SW480 (cell line): ENCODE results near the gene PRODH.
"Not testable (repeated sequence)": the region's sequence is repeated elsewhere in the genome, so short reads cannot be mapped to it uniquely, and the experiment has no call there.

Experiments
- DNase-seq: peaks from one replicate; pipeline ENCODE4 v3.0.0-alpha.2; 2016; ENCODE audit warnings: low spot score

Gene PRODH

DNA sequence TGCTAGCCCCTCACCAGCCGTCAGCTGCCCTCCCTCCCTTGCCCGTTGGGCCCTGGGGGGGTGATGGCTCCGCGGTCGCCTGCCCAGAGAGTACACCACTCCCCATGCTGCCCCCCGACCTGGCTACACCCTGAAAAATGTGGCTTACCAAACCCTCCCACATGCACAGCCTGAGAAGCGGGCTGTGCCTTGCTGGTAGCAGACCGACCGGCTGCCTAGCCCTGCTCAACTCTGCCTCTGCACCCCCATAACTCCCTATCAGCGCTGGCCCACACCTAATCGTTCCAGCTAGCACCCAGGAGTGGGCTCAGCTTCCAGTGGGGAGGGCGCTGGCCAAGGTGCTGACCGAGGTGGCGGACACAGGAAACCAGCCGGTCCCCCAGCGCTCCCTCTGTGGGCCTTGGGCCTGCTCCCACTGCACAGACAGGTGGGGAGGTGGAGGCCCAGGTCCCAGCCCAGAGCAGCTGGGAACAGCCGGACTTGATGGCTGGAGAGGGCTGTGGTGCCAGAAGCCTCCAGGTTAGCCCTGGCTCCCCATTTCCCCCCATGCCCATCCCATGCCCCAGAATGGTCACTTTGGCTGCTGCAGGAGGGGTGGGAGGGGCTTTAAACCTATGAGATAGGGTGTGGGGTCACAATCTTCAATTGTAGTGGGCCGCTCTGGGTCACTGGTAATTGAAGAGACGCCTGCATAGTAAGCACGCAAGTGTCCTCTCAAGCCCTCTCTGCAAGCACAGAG lies 32.1 kb upstream of the PRODH start:
- no peak for DNase-seq

DNA sequence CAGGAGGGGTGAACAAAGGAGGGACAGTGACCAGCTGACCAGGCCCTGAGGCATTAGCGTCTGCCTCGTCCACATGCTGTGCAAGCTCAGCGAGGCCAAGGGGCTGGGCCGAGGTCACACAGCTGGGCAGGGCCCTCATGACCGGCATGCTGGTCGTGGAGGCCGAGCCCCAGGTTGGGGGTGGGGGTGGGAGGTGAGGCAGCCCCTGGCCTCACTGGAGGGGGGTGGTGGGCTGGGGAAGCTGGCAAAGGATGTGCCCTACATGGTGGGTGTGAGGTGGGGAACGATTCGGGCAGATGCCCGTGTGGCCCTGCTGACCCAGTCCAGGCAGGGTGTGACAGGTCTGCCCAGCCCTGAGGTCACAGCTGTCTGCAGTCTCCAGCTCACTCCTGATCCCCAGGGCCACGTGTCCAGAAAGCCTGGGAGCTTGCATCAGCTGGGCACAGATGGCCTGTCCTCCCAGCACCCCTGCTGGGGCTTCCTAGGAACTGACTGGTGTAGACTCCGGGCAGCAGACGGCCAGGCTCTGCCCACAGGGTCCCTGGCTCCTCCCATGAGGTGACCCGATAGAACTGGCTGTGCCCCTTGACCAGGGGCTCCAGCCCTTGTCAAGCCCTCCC lies 31.4 kb upstream of the PRODH start:
- peak; percentile 59 for DNase-seq

DNA sequence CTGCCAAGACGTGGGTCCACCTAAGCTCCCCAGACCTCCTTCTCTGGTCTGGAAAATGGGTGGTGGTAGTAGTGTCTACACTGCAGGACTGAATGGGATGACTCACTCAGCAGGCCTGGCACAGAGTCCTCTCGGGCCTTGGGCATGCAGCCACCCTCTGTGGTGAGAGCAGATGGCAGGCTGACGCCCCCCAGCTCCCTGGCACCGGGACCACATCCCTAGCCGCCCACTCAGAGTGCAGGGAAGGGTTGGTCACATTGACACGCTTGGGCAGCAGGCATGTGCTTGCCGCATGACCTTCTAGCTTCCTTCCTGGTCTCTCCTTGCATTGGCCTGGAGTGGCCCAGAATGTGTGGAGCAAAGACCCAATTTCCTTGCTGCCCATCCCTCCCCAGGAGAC lies 30.7 kb upstream of the PRODH start:
- DNase-seq: no peak

DNA sequence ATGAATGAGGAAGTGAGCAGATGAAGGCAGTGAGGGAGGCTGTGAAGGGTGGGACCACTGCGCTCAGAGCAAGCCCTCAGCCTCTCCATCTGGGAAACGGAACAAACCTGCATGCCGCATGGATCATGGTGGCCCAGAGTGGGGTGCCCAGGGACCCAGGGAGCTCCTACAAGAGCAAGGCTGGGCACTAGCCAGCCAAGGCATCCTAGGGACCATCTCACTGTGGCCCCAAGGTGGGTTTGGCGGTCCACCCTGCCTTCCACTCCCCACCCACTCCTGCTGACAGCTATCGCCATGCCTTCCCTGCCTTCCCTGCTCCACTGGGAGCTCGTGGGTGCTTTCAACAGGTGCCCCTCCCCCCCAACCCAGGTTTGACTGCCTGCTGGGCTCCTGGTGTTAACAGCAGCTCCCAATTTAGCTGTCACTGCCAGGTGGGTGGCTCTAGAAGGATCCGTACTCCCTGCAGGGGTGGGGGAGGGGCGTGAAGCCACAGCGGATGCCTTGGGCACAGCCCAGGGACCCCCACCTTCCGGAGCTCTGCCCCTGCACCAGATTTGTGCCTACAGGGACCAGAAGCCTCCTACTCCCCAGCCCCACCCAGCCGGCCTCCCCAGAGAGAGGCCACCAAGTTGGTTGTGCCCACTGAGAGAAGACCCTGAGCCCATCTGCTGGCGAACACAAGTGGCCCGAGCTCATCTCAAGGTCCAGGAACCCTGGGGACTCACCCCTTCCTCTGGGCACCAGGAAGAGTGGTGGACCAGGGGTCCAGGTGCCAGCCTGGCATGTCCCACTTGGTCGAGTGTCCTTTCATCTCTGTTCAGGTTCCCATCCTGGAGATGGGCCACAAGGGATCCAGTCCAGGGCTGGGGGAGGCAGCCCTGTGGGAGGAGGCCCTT lies 29.7 kb upstream of the PRODH start:
- no peak for DNase-seq

DNA sequence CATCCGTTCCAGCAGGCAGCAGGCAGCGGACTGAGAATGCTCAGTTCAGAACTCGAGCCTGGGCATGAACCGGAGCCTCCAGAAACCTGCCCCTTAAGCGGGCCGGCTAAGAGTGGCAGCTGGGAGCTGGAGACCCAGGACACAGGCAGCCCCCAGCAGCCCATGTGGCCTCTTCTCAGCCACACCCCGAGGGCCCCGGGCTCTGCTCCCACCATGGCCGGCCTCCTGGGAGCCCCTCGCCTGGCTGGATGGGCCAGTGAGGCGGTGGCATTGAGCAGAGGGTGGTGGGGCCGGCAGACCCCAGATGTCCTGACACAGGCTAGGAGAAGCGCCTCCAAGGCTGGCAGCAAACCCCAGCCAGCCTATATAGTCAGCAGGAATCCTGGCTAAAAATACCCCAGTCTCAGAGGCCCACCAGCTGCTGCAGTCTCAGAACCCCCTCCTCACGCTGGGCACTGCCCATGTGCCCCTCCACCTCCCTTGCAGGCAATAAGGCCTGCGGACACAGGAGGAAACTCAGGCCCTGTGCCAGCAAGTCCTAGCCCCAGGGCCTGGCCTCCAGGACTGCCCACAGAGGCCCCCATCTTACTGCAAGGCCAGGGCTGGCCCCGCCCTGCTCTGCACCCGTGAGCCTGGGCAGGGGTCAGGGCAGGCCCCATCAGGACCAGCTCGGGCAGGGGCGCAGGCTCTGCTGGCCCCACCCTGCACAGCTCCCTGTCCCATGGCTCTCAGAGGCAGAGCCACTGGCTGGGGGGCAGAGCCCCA lies 28.6 kb upstream of the PRODH start:
- DNase-seq: not testable (repeated sequence)

DNA sequence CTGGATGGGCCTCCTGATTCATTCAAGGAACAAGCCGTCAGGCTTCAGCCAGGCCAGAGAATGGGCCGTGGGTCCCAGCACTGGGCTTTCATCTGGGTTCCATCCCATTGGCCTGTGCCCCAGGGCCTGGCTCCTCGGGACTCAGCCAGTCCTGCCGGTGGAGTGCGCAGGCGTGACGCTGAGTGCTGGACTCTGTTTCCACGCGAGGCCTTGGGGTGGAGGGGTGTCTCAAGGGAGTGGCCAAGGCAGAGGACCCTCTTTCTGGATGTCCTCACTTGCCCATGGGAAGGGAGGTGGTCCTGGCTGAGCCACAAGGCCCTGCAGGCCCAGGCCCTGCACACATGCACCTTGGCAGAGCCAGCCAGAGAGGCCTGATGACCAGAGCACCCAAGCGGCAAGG lies 28.0 kb upstream of the PRODH start:
- not testable (repeated sequence) for DNase-seq

DNA sequence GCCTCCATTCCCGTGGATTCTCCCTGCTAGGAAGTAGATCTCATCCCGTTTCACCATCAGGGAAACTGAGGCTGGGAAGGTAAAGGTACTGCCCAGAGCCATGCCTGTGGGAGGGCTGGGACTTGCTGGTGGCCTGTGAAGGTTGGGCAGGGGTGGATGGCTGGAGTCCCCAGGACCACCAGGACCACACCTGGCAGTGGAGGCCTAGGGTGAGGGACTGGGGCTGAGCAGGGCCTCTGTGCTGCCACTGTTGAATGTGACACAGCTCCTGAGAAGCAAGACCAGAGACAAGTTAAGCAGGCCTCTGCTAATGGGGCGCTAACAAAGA lies 26.2 kb upstream of the PRODH start:
- no peak for DNase-seq

DNA sequence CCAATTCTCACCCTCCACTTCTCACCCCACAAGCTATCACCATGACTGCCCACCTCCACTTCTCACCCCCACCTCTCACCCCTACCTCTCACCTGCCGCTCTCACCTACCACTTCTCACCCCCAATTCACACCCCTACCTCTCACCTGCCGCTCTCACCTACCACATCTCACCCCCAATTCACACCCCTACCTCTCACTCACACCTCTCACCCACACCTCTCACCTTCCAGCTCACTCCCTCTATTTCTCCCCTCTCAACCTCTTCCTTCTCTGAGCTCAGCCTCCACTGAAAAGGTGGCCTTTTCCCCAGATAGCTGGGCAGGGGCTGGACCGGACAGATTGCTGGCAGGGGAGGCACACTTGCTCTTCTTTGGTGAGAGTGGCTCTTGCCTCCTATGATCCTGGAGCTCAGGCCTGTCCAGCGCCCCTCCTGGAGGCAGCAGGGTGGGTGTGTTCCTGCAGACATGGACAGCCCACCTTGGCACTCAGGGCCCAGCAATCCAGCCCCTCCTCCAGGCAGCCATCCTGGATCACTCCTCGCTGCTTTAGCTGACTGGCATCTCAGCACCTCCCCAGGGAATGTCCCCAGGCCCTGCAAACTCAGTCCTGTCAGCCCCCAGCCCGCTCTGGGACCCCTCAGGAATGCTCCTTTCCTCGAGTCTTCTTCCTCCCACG lies 25.7 kb upstream of the PRODH start:
- not testable (repeated sequence) for DNase-seq

DNA sequence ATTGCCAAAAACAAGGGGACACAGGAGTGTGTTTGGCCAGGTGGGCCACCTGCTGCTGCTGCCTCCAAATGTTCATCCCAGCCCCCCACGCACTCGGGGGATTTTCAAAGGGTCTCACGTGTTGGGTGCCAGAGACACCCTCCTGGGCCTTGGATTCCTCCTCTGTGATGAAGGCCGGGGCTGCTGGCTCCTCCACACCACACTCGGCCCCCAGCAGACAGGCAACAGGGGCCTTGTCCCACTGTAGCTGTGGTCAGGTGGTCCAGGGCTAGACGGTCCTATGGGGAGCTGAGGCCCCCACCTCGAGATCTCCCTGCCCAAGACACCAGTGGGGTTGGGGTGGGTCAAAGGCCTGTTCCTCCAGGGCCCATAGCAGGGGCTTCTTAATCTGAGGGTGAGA lies 25.1 kb upstream of the PRODH start:
- not testable (repeated sequence) for DNase-seq

DNA sequence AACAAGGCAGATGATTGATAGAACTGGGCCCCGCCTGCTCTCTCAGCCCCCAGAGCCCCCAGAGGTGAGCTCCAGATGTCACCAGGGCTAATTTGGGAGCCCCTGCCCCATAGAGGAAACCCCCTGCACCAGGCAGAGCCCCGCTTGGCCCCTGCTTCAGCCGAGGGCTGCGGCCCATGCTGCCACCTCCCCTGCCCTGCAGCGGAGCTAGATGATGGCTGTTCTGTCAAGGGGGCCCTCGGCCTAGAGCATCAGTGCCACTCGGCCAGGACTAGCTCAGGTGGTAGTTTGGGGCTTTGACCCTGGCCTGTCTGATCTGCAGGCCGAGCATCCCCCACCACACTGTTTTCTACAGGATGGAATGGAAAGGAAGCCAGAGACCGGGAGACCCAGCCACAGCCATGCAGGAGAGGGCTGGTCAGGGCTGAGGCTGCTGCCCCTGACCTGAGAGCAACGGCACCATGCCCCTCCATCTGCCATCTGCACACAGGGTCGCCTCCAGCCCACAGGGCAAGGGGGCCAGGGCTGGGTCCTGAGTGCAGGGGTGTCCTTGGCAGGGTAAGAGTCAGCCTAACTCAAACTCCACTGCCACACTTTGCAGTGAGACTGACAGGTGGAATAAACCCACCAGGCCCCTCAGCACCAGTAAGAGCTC lies 24.2 kb upstream of the PRODH start:
- DNase-seq: not testable (repeated sequence)

DNA sequence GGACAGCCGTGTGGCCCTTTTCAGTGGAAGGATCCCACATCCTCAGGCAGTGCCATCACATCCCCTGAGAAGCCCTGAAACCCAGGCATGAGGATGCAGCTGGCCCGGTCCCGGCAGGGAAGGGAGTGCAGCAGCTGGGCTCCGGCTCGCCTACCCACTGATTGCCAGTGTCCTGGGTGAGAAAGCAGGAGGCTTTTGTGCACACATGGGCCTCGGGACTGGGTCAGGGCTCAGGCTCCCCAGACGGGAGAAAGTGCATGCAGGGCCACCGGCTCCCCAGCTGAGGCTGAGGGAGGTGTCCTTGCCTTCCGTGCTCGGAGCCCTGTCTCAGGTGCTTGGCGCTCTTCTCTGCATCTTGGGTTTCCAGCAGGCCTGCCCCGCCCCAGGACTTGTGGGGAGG lies 23.6 kb upstream of the PRODH start:
- DNase-seq: not testable (repeated sequence)

DNA sequence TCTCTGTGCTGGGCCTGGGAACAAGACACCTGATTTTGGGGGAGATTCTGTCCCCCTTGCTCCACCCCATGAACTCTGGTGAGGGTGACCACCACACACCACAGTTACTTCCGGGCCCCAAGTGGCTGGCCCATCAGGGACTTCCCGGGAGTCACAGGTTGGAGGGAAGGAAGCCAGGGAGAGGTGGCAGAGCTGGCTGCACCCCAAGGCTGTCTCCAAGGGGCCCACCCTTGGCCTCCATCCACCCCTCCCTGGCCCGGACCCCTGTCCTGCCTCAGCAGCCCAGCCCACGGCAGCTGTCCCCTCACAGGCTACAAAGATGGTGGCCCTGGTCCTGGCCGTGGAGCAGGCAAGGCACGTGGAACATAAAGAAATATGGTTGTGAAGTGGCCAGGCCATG lies 23.2 kb upstream of the PRODH start:
- DNase-seq: not testable (repeated sequence)

DNA sequence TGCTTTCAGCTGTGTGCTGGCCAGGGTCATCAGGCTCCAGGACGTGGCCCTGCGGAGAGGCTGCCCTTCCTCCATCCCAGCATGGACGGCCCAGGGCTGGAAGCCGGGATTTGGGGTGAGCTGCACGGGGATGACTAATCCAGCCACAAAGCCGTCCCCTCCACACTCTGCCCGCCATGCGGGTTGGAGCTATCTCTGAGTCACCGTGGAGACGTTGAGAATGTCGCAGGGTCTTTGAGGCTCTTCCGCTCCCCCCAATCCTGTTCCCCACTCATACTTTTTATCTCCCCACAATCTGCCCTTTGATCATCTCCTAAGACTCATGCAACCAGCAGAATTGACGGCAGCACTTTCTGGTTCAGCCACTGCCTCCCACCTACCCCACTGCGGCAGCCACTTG lies 22.6 kb upstream of the PRODH start:
- peak; percentile 81 for DNase-seq

DNA sequence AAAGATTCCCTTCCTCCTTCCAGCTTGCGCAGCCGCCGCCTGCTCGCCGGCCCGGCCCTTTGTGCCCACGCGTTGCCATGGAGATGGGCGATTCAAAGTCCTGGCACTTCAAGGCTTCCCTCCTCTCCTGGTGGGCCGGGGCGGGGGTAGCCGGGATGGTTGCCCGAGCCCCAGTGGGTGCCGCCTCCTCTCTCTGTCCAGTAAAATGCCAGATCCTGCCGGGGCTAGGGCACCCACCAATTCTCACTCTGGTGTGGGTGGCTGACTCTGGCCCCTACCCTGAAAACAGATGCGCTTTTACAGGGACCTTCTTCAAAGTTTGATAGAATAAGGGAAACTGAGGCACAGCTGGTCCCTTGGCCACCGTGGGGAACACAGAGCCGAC lies 22.2 kb upstream of the PRODH start:
- peak; percentile 29 for DNase-seq

DNA sequence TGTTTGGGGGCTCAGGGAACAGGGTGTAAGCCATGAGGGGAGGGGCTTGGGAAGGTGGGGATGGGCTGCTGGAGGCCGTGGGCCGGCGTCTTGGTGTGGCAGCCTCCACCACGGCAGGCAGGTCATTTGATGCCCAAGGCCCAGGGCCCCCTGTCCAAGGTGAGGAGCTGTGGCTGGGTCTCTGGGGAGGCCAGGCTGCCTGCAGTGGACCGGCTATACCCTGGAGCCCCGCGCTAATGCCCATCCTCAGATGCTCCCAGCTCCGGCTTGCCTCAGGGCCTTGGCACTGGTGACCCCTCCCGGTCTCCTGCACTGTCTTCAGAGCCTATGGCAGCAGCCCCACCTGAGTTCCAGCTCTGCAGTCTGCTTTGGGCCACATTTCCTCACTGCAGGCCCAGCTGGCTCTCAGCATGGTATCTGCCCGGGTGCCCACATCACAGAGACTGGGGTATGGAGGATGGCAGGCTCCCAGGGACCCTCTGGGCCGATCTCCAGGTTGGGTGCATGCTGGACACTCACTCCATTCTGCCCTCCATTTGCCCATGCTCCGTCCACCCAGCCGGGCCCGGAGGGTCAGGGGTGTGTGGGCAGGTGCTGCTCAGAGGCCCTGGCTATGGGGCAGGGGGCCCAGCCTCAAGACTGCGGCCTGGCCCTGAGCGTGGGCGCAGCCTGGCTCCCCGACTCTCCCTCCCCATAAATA lies 21.7 kb upstream of the PRODH start:
- DNase-seq: not testable (repeated sequence)

DNA sequence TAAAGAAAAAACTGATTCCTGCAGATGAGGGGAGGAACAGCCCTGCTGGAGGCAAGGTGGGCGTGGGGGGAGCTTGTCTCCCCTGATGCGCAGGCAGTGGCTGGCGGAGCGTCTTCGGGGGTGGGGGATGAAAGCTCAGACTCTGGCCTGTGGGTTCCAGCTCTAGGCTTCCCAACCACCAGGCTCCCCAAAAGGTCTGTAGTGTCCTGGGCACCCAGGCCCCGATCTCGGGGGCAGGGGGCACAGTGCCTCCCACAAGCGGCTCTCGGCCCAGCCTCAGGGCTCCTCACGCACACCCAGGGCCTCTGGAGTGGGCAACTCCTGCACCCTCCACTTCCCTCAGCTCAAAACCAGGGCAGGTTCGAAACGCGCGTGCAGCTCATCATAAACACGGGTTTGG lies 20.9 kb upstream of the PRODH start:
- not testable (repeated sequence) for DNase-seq

DNA sequence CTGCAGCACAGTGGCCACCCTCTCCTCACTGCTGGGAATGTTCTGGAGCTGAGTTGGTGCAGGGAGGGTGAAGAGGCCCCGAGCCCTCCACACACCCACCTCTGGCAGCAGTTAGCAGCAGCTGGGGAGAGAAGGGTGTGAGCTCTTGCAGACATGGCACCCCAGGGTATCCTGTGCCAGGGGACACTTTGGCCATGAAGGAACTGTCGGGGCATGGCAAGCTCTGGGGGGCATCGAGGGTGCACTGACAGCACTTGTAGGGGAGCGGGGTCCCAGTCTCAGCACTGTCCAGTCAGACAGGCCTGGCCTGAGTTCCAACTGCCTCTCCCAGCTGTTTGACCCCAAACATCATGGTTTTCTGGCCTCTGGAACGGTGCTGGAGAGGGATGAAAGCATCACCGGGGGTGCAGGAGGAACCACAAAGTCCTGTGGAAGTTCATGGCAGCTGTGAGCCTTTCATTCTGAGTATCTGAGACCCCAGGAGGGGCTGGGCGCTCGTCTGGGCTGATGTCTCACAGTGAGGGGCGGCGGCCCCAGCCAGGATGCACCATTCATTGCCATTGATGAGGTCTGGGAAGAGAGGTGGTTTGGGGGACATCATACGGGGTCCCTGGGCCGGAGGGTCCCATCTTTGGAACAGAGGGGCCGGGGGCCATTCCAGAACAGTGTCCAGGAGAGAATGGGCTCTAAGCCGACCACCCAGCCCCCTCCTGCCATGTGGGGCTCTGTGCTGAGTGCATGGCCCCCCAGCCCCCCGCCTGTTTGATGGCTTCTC lies 20.2 kb upstream of the PRODH start:
- not testable (repeated sequence) for DNase-seq

DNA sequence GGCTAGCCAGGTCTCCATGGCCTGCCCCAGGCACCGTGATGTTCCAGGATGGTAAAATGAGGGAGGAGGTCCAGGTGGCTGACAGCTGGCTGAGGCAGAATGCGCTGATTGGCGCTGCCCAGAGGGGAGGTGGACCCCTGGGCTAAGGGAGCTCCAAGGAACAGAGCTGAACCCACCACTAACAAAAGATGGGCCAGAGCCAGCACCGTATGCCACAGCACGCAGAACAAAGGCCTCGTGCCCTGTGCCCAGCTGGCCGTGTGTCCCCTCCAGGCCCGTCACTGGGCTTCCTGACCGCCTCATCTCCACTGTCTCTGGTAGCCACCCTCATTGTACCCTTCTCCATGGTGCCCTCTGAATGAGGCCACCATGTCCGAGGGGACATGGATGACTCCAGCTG lies 19.6 kb upstream of the PRODH start:
- DNase-seq: no peak

DNA sequence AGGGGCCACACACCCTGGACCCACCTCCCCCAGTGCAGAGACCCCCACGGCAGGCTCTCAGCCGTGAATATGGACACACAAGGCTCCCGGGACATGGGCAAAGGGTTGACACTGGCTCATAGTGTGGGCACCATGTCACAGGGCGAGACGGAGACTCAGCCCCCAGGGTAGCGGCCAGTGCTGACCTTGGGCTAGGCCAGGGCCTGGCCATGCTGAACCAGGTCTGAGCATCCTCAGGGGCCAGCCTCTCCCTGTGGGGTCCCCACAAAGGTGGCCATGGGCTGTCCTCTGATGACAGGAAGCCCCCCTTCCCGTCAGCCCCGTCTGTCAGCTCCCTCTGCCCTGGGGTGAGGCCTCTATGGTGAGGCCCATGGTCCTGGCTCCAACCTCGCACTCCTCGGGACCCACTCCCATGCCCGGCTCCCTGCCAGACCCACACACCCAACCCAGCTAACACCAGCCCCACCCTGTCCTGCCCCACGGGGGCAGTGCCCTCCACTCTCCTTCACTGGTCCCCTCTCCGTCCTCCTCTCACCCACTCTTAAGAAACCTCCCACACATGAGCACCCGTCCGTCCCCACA lies 19.0 kb upstream of the PRODH start:
- DNase-seq: no peak
